ENCODE measurements around the gene ACKR3. TPM values are rescaled to one million over a fixed set of nuclear protein-coding genes. Genes with fewer than 3 reads are reported as not detected.

ACKR3 gene
- total and polyA plus RNA-seq, 2 donors (not counting 1 experiment from before 2014, with no cell fraction given), result 7.1 to 15.3 TPM

GRCh38 chr2:236623816-236624215 lies 54.2 kb downstream of the ACKR3 start:
- no peaks in the 10 kb centered on the region for H4K20me1 ChIP-seq (ENCODE audit: control insufficient read depth, insufficient read depth, low read length, poor library complexity, severe bottlenecking)
- peaks cover 14% of the 10 kb centered on the region for H3K27me3 Mint-ChIP-seq
- no peaks in the 10 kb centered on the region for H3K9me3 Mint-ChIP-seq (ENCODE audit: insufficient read depth)
- no peak overlapping the region for H3K4me3 ChIP-seq (ENCODE audit: control extremely low read depth in 1 of 5, extremely low read depth in 1 of 5, insufficient read depth in 1 of 5, low read depth in 2 of 5, low read length in 4 of 5)
- TF ChIP-seq CTCF (IDR thresholded peaks at IDR 0.05) (no peak), EZH2 (IDR thresholded peaks at IDR 0.05; ENCODE audit: borderline replicate concordance, insufficient read depth, low read depth, low read length, poor library complexity, severe bottlenecking) (no peak)
- WGBS (ENCODE audit: insufficient coverage), result 93% methylated on average over 9 of the region's 10 CpGs
- intact Hi-C loops (cut with micrococcal nuclease), result no loop called here
- no peaks in the 10 kb centered on the region for H3K4me1 ChIP-seq (ENCODE audit: control insufficient read depth in 2 of 2, insufficient read depth in 2 of 2, low read length in 2 of 2)
- H2AFZ ChIP-seq (ENCODE audit: insufficient read depth, low read depth, low read length, poor library complexity, severe bottlenecking), result no peak overlapping the region
- H3K9me3 ChIP-seq (ENCODE audit: control extremely low read depth in 1 of 3, control insufficient read depth in 2 of 3, insufficient read depth in 1 of 3, low read length in 2 of 3), result no peaks in the 10 kb centered on the region
- H3K9ac ChIP-seq (ENCODE audit: low read length), result no peak overlapping the region
- H3K4me2 ChIP-seq (replicated peaks; ENCODE audit: low read depth, low read length, poor library complexity, severe bottlenecking), result no peak overlapping the region
- no peaks in the 10 kb centered on the region for H3K36me3 ChIP-seq (replicated peaks in 1 of 2; ENCODE audit: control extremely low read depth in 1 of 2, control insufficient read depth in 1 of 2, extremely low read depth in 1 of 2, insufficient read depth in 2 of 2, low read length in 1 of 2)
- DNase-seq, result no peak
- ChIA-PET POLR2A (no interaction called here), CTCF (no interaction called here)
- H3K27ac Mint-ChIP-seq, result no peak overlapping the region
- ATAC-seq (ENCODE audit: low read depth), result no peak
- no peak overlapping the region for H3K27ac ChIP-seq (ENCODE audit: low read length in 2 of 2)
- no peak overlapping the region for H3K4me3 Mint-ChIP-seq
- no peaks in the 10 kb centered on the region for H3K27me3 ChIP-seq (replicated peaks in 1 of 4; ENCODE audit: control extremely low read depth in 1 of 4, control insufficient read depth in 3 of 4, insufficient read depth in 4 of 4, low read length in 3 of 4)
- no peaks in the 10 kb centered on the region for H3K4me1 Mint-ChIP-seq
- H3K79me2 ChIP-seq (ENCODE audit: control insufficient read depth, insufficient read depth, low read length), result no peaks in the 10 kb centered on the region

- Histone ChIP-seq H3K4me2 (replicated peaks; ENCODE audit: low read depth, low read length, poor library complexity, severe bottlenecking) (no peak overlapping the region), H3K27me3 (replicated peaks in 1 of 4; ENCODE audit: control extremely low read depth in 1 of 4, control insufficient read depth in 3 of 4, insufficient read depth in 4 of 4, low read length in 3 of 4) (no peaks in the 10 kb centered on the region), H3K4me1 (ENCODE audit: control insufficient read depth in 2 of 2, insufficient read depth in 2 of 2, low read length in 2 of 2) (no peaks in the 10 kb centered on the region), H3K79me2 (ENCODE audit: control insufficient read depth, insufficient read depth, low read length) (no peaks in the 10 kb centered on the region), H2AFZ (ENCODE audit: insufficient read depth, low read depth, low read length, poor library complexity, severe bottlenecking) (no peak overlapping the region), H3K9ac (ENCODE audit: low read length) (no peak overlapping the region), H3K4me3 (ENCODE audit: control extremely low read depth in 1 of 5, extremely low read depth in 1 of 5, insufficient read depth in 1 of 5, low read depth in 2 of 5, low read length in 4 of 5) (no peak overlapping the region), H3K27ac (ENCODE audit: low read length in 2 of 2) (no peak overlapping the region), H3K9me3 (ENCODE audit: control extremely low read depth in 1 of 3, control insufficient read depth in 2 of 3, insufficient read depth in 1 of 3, low read length in 2 of 3) (no peaks in the 10 kb centered on the region), H4K20me1 (ENCODE audit: control insufficient read depth, insufficient read depth, low read length, poor library complexity, severe bottlenecking) (no peaks in the 10 kb centered on the region), H3K36me3 (replicated peaks in 1 of 2; ENCODE audit: control extremely low read depth in 1 of 2, control insufficient read depth in 1 of 2, extremely low read depth in 1 of 2, insufficient read depth in 2 of 2, low read length in 1 of 2) (no peaks in the 10 kb centered on the region)
- DNase-seq, result no peak
- Mint-ChIP-seq H3K4me3 (no peak overlapping the region), H3K27ac (no peak overlapping the region), H3K4me1 (no peaks in the 10 kb centered on the region), H3K9me3 (ENCODE audit: insufficient read depth) (no peaks in the 10 kb centered on the region), H3K27me3 (peaks cover 13% of the 10 kb centered on the region)
- 93% methylated on average over 6 of the region's 10 CpGs for WGBS (ENCODE audit: insufficient coverage)
- TF ChIP-seq EZH2 (IDR thresholded peaks at IDR 0.05; ENCODE audit: borderline replicate concordance, insufficient read depth, low read depth, low read length, poor library complexity, severe bottlenecking) (no peak), CTCF (IDR thresholded peaks at IDR 0.05) (no peak)
- CTCF ChIA-PET, result interaction anchor here (0.6 kb wide), 1 partner anchor 44 kb away, joined by 3 read pairs; no protein-coding TSS in a partner anchor
- POLR2A ChIA-PET, result no interaction called here
- intact Hi-C loops (cut with micrococcal nuclease), result no loop called here
- no peak for ATAC-seq (ENCODE audit: low read depth)
These were observed 55.6 kb downstream of the ACKR3 start for GRCh38 chr2:236625156-236625690.
